GM06990 (cell line): ENCODE results near the gene OR9A2.

Source experiments
- DNase-seq: peaks from one replicate; pipeline ENCODE4 v3.0.0-alpha.2; 2011; ENCODE audit not compliant: insufficient read length; ENCODE audit errors: extremely low read depth
- H3K27me3 ChIP-seq: replicated peaks from 2 replicates; pipeline ENCODE4 v1.6.0; 2011; ENCODE audit warnings: low read length; ENCODE audit not compliant: control insufficient read depth, insufficient read depth
- H3K36me3 ChIP-seq: 2 replicates; pipeline ENCODE4 v1.5.1; 2011; ENCODE audit warnings: low read length; ENCODE audit not compliant: control insufficient read depth, insufficient read depth
- H3K4me3 ChIP-seq: replicated peaks from 2 replicates; pipeline ENCODE4 v1.5.1; 2011; ENCODE audit warnings: low read depth, mild to moderate bottlenecking, control low read depth, low read length
- TF ChIP-seq, protein P1 (sequence below): IDR thresholded peaks from 2 replicates; pipeline ENCODE4 v1.5.1; 2011; ENCODE audit warnings: low read length, control low read depth, mild to moderate bottlenecking, inconsistent platforms; ENCODE audit not compliant: insufficient read depth, poor library complexity, severe bottlenecking

The OR9A2 gene

DNA sequence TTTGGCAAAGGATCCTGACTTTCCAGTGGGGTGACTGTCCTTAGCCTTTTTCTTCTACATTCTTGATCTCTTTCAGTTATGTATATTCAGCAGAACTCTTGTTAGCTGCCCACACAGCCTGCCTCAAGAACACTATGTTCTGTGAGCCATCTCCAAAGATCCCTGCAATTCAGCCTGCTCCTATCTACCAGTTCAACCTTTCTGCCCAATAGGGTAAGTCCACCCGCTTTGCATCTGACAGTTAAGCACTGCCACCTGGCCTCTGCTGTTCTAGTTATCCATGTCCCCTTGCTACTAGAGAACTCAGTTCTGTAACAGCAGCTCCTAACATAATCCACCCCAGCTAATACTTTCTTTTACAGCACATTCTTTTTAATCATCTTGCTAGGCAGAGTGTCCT lies 13.5 kb downstream of the OR9A2 start:
- Histone ChIP-seq H3K4me3 (no peak overlapping the region), H3K27me3 (no peaks in the 10 kb centered on the region), H3K36me3 (no peaks in the 10 kb centered on the region)
- TF ChIP-seq, protein P1, sequence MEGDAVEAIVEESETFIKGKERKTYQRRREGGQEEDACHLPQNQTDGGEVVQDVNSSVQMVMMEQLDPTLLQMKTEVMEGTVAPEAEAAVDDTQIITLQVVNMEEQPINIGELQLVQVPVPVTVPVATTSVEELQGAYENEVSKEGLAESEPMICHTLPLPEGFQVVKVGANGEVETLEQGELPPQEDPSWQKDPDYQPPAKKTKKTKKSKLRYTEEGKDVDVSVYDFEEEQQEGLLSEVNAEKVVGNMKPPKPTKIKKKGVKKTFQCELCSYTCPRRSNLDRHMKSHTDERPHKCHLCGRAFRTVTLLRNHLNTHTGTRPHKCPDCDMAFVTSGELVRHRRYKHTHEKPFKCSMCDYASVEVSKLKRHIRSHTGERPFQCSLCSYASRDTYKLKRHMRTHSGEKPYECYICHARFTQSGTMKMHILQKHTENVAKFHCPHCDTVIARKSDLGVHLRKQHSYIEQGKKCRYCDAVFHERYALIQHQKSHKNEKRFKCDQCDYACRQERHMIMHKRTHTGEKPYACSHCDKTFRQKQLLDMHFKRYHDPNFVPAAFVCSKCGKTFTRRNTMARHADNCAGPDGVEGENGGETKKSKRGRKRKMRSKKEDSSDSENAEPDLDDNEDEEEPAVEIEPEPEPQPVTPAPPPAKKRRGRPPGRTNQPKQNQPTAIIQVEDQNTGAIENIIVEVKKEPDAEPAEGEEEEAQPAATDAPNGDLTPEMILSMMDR: no peak
- DNase-seq: no peak

DNA sequence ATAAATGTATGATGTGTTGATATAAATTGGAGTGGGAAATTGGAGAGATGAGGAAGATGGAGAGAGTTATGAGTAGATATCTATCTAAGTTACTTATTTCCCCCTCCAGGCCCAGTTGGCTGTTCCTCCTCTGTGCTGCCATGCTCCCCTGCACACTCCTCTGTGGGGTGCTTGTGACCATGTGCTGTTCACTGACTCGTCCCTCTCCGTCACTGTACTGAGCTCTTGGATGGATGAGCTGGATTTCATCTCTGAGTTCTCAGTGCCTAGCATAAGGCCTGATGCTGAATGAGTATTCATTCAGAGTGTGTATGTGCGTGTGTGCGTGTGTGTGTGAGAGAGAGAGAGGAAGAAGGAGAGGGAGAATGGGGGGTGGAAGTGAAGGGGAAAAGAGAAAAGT lies 14.5 kb downstream of the OR9A2 start:
- Histone ChIP-seq H3K4me3 (no peak overlapping the region), H3K36me3 (no peaks in the 10 kb centered on the region), H3K27me3 (no peaks in the 10 kb centered on the region)
- TF ChIP-seq, protein P1: no peak
- no peak for DNase-seq

DNA sequence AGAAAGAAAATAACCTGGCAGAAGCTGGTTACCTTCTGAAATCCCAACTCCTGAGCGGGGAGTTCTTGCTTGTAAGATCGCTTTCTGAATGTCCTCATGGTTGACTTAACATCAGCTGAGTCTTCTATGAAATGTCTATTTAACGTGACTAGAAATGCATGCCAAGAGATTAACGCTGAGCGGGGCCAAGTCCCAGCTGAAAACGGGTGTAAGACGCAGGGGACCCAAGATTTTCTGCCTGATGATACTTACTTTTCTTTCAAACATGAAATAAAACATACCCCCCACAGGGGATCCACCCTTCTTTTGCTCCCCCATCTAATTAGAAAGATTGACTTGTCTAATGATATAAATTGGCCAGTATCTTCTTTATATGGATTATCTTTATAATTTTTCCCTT lies 14.9 kb downstream of the OR9A2 start:
- no peak for DNase-seq
- TF ChIP-seq, protein P1: no peak
- no peak overlapping the region for H3K4me3 ChIP-seq
- no peaks in the 10 kb centered on the region for H3K27me3 ChIP-seq
- H3K36me3 ChIP-seq: no peaks in the 10 kb centered on the region

DNA sequence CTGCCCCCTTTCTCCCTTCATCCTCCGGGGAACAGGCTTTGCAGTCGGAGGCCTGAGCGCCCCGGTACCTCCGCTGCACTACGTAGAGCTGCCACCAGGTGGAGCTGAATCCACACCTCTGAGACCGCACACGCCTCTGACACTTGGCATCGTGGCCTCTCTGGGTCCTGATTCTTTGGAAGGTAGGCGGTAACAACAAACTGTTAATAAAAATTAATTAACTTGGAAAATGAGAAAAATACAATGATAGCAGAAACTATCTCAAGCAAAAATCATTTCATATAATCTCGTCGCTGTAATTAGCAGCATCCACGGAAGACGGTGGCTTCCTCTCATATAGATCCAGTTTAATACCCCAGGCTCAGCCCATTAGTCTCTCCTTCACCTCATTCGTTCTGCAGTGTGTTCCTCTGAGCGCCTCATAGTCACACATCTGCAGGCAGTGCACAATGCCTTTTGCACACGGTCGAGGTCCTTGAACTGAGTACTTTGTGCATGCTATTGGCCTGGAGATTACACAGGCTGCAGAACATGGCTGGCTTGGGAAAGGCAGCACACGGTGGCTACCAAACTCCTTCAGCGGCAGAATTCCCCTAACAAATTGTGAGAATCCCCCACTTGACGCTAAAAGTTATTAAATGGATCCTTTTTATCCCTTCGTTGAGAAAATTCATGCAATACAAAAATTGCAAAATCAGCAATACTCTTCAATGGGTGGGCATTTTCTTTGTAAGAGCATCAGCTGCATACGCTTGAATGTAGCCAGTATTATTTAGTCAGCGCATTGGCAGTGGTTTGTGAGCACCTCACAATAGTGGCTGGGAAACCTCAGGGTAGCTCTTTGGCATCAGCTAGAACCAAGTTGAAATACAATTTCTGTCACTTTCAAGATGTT lies 18.7 kb downstream of the OR9A2 start:
- TF ChIP-seq, protein P1: peak; percentile 96
- Histone ChIP-seq H3K4me3 (no peak overlapping the region), H3K27me3 (no peaks in the 10 kb centered on the region), H3K36me3 (no peaks in the 10 kb centered on the region)
- DNase-seq: peak; percentile 56

DNA sequence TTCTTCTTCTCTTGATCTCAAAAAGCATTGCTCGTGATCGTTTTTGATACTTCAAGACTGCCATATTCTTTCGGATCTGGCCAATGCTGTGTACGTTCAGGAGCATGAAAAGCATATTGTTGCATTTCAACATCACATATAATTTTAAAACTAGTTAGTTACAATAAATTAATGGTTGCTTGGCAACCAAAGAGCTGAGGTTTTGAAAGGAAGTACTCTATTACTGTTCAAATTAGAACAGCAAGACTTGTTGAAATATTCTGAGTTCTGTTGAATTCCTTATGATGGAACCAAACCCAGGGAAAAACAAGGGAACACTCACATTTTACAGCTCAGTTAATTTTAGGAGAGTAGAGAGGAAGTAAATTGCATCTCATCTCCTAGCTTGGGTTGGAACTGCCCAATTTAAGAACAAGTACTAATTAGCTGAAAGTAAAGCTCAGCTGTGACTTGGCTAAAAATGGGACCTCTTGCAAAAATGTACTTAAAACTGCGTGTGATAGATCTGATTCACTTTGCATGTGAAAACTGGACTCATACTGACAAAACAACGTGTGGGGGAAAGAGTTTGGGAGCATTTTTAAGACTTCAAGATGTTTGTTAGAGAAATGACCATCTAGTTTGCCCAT lies 21.2 kb downstream of the OR9A2 start:
- TF ChIP-seq, protein P1: no peak
- Histone ChIP-seq H3K4me3 (no peak overlapping the region), H3K27me3 (no peaks in the 10 kb centered on the region), H3K36me3 (no peaks in the 10 kb centered on the region)
- DNase-seq: no peak
